OCI-LY1 (cell line): ENCODE results near the gene TECR.

Source experiments
- CTCF ChIP-seq: fragments of 200-600 bp; sonication (generic), shearing (Covaris generic); IDR thresholded peaks from 2 replicates; pipeline ENCODE4 v1.5.1; 2017; ENCODE audit warnings: mild to moderate bottlenecking, antibody characterized with exemption, low read length, moderate library complexity, mixed read lengths
- EZH2 ChIP-seq: fragments of 200-600 bp; sonication (generic), shearing (Covaris generic); IDR thresholded peaks from 2 replicates; pipeline ENCODE4 v1.8.0; 2017; ENCODE audit warnings: borderline replicate concordance, mixed run types, mild to moderate bottlenecking, antibody characterized with exemption, low read length, moderate library complexity, mixed read lengths

GRCh38 chr19:14530506-14530905 lies 1.1 kb downstream of the TECR start:
- TF ChIP-seq CTCF, result no peak
- no peak for TF ChIP-seq EZH2
